Neural cell (in vitro differentiated cells): ENCODE data around the gene CRHBP. TPM values are rescaled to one million over a fixed set of nuclear protein-coding genes. Genes with fewer than 3 reads are reported as not detected.

Experiments
- H2AFZ ChIP-seq: fragments of 200-600, 300-800 bp; sonication (generic), shearing (Covaris generic); 2 replicates; pipeline ENCODE4 v1.6.0; 2014; ENCODE audit warnings: low read depth, mild to moderate bottlenecking, antibody characterized with exemption, low read length, moderate library complexity
- H3F3A ChIP-seq: fragments of 200-600 bp; shearing (Covaris generic); 2 replicates; pipeline ENCODE4 v1.6.1; 2016; ENCODE audit warnings: mild to moderate bottlenecking, moderate library complexity, mixed read lengths, antibody characterized with exemption, low read length; ENCODE audit not compliant: insufficient read depth, poor library complexity, severe bottlenecking
- H3K27ac ChIP-seq: fragments of 200-600, 300-800 bp; sonication (generic), shearing (Covaris generic); 2 replicates; pipeline ENCODE4 v1.5.1; 2014; ENCODE audit warnings: mild to moderate bottlenecking, low read length, moderate library complexity
- H3K27me3 ChIP-seq: fragments of 300-800, 200-600 bp; sonication (generic), shearing (Covaris generic); 2 replicates; pipeline ENCODE4 v1.6.0; 2014; ENCODE audit warnings: mild to moderate bottlenecking, low read depth, low read length, moderate library complexity; ENCODE audit not compliant: insufficient read depth
- H3K36me3 ChIP-seq: fragments of 300-800, 200-600 bp; sonication (generic), shearing (Covaris generic); 2 replicates; pipeline ENCODE4 v1.5.1; 2014; ENCODE audit warnings: mild to moderate bottlenecking, antibody characterized with exemption, low read length, moderate library complexity; ENCODE audit not compliant: insufficient read depth
- H3K4me2 ChIP-seq: fragments of 300-800, 200-600 bp; sonication (generic), shearing (Covaris generic); 2 replicates; pipeline ENCODE4 v1.6.0; 2014; ENCODE audit warnings: mild to moderate bottlenecking, low read length
- H3K4me3 ChIP-seq: fragments of 300-800, 200-600 bp; sonication (generic), shearing (Covaris generic); 2 replicates; pipeline ENCODE4 v1.5.1; 2014; ENCODE audit warnings: mild to moderate bottlenecking, low read length, moderate library complexity
- H3K79me2 ChIP-seq: fragments of 200-600 bp; shearing (Covaris generic); replicated peaks from 2 replicates; pipeline ENCODE4 v1.6.0; 2014; ENCODE audit warnings: mild to moderate bottlenecking, low read length, moderate library complexity; ENCODE audit not compliant: insufficient read depth
- H3K9ac ChIP-seq: fragments of 300-800, 200-600 bp; sonication (generic), shearing (Covaris generic); 2 replicates; pipeline ENCODE4 v1.6.1; 2016; ENCODE audit warnings: mild to moderate bottlenecking, low read length, mixed read lengths
- H3K9me2 ChIP-seq: fragments of 200-600 bp; shearing (Covaris generic); 2 replicates; pipeline ENCODE4 v1.6.1; 2016; ENCODE audit warnings: mild to moderate bottlenecking, low read length, mixed read lengths; ENCODE audit not compliant: insufficient read depth
- H3K9me3 ChIP-seq: fragments of 200-600, 300-800 bp; sonication (generic), shearing (Covaris generic); 2 replicates; pipeline ENCODE4 v1.6.1; 2016; ENCODE audit warnings: mild to moderate bottlenecking, mixed run types, low read length, moderate library complexity, mixed read lengths
- H4K20me1 ChIP-seq: fragments of 200-600 bp; shearing (Covaris generic); 2 replicates; pipeline ENCODE4 v1.6.1; 2016; ENCODE audit warnings: mild to moderate bottlenecking, mixed run types; ENCODE audit not compliant: insufficient read depth
- CTCF ChIP-seq: fragments of 450-650 bp; IDR thresholded peaks from 2 replicates; pipeline ENCODE4 v1.5.1; 2014; ENCODE audit warnings: antibody characterized with exemption, mild to moderate bottlenecking, moderate library complexity; ENCODE audit not compliant: poor library complexity, severe bottlenecking
- EP300 ChIP-seq: fragments of 450-650 bp; conservative IDR thresholded peaks from 2 replicates; pipeline ENCODE4 v1.6.1; 2014; ENCODE audit warnings: antibody characterized with exemption, mild to moderate bottlenecking, moderate library complexity; ENCODE audit not compliant: poor library complexity, severe bottlenecking
- EZH2 ChIP-seq: fragments of 200-600, 300-800 bp; shearing (Covaris generic), sonication (generic); IDR thresholded peaks from 2 replicates; pipeline ENCODE4 v1.6.1; 2014; ENCODE audit warnings: antibody characterized with exemption, low read length, borderline replicate concordance, mild to moderate bottlenecking; ENCODE audit not compliant: insufficient read depth, poor library complexity, severe bottlenecking
- MXI1 ChIP-seq: fragments of 450-650 bp; conservative IDR thresholded peaks from 2 replicates; pipeline ENCODE4 v1.6.1; 2014; ENCODE audit warnings: antibody characterized with exemption, mild to moderate bottlenecking; ENCODE audit not compliant: poor library complexity, severe bottlenecking
- POLR2AphosphoS5 ChIP-seq: IDR thresholded peaks from 2 replicates; pipeline ENCODE4 v1.6.1; 2012
- RAD21 ChIP-seq: fragments of 450-650 bp; conservative IDR thresholded peaks from 2 replicates; pipeline ENCODE4 v1.6.1; 2014; ENCODE audit warnings: antibody characterized with exemption, mild to moderate bottlenecking, moderate library complexity
- REST ChIP-seq: IDR thresholded peaks from 2 replicates; pipeline ENCODE4 v1.6.1; 2012; ENCODE audit warnings: borderline replicate concordance
- SMC3 ChIP-seq: fragments of 450-650 bp; conservative IDR thresholded peaks from 2 replicates; pipeline ENCODE4 v1.6.1; 2014; ENCODE audit warnings: antibody characterized with exemption, mild to moderate bottlenecking, moderate library complexity; ENCODE audit not compliant: poor library complexity
- TAF1 ChIP-seq: IDR thresholded peaks from 2 replicates; pipeline ENCODE4 v1.6.1; 2012; ENCODE audit warnings: low read depth
- polyA plus RNA-seq: library from polyadenylated mRNA; depleted of rRNA; stranded (reverse); fragments of >200 nt; gene quantifications from 2 replicates; pipeline ENCODE4 v1.2.3, GENCODE V29; 2014

The CRHBP gene
- polyA plus RNA-seq, 1 donor from 2014 or later = not detected

- Histone ChIP-seq H4K20me1 (no peaks in the 10 kb centered on the region), H3F3A (no peaks in the 10 kb centered on the region)
Observed at GRCh38 chr5:76978869-76979268, 26.0 kb downstream of the CRHBP start.

GRCh38 chr5:76980518-76981144 is 27.8 kb downstream of the CRHBP start:
- Histone ChIP-seq H3K4me3 (no peak overlapping the region), H3K27ac (no peak overlapping the region), H2AFZ (no peak overlapping the region), H4K20me1 (no peaks in the 10 kb centered on the region), H3K9me2 (no peaks in the 10 kb centered on the region), H3K36me3 (no peaks in the 10 kb centered on the region), H3K27me3 (no peaks in the 10 kb centered on the region), H3K79me2 (no peaks in the 10 kb centered on the region), H3K9ac (no peak overlapping the region), H3K9me3 (no peaks in the 10 kb centered on the region), H3F3A (no peaks in the 10 kb centered on the region), H3K4me2 (no peak overlapping the region)
- TF ChIP-seq RAD21 = no peak
- no peak for TF ChIP-seq POLR2AphosphoS5
- no peak for TF ChIP-seq EZH2
- TF ChIP-seq EP300 = no peak
- no peak for TF ChIP-seq SMC3
- no peak for TF ChIP-seq CTCF
- TF ChIP-seq MXI1 = no peak
- no peak for TF ChIP-seq TAF1
- no peak for TF ChIP-seq REST

More at GRCh38 chr5:76978869-76979268, 26.0 kb downstream of the CRHBP start:
- H3K9me2 ChIP-seq = no peaks in the 10 kb centered on the region
- H3K79me2 ChIP-seq = no peaks in the 10 kb centered on the region
- no peaks in the 10 kb centered on the region for H3K27me3 ChIP-seq
- H3K9ac ChIP-seq = no peak overlapping the region
- H3K9me3 ChIP-seq = no peaks in the 10 kb centered on the region
- H3K4me2 ChIP-seq = no peak overlapping the region
- H2AFZ ChIP-seq = no peak overlapping the region
- TF ChIP-seq POLR2AphosphoS5 (no peak), EZH2 (no peak), RAD21 (no peak), EP300 (no peak)
- H3K4me3 ChIP-seq = no peak overlapping the region
- H3K36me3 ChIP-seq = no peaks in the 10 kb centered on the region
- no peak overlapping the region for H3K27ac ChIP-seq
